CD4-positive, alpha-beta T cell treated with Interleukin-6 at 100 ng/mL for 8 hours (primary cell): Measurements from ENCODE around the gene TMBIM6.
A peak's percentile ranks its signal among the peaks of the same experiment; 100 is the strongest.
"Not testable (repeated sequence)": the region's sequence is repeated elsewhere in the genome, so short reads cannot be mapped to it uniquely, and the experiment has no call there.

Experiments
- DNase-seq: peaks from one replicate; pipeline ENCODE4 v3.0.0-alpha.2; 2020; ENCODE audit warnings: mixed read lengths, low spot score

TMBIM6 gene, protein sequence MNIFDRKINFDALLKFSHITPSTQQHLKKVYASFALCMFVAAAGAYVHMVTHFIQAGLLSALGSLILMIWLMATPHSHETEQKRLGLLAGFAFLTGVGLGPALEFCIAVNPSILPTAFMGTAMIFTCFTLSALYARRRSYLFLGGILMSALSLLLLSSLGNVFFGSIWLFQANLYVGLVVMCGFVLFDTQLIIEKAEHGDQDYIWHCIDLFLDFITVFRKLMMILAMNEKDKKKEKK

DNA sequence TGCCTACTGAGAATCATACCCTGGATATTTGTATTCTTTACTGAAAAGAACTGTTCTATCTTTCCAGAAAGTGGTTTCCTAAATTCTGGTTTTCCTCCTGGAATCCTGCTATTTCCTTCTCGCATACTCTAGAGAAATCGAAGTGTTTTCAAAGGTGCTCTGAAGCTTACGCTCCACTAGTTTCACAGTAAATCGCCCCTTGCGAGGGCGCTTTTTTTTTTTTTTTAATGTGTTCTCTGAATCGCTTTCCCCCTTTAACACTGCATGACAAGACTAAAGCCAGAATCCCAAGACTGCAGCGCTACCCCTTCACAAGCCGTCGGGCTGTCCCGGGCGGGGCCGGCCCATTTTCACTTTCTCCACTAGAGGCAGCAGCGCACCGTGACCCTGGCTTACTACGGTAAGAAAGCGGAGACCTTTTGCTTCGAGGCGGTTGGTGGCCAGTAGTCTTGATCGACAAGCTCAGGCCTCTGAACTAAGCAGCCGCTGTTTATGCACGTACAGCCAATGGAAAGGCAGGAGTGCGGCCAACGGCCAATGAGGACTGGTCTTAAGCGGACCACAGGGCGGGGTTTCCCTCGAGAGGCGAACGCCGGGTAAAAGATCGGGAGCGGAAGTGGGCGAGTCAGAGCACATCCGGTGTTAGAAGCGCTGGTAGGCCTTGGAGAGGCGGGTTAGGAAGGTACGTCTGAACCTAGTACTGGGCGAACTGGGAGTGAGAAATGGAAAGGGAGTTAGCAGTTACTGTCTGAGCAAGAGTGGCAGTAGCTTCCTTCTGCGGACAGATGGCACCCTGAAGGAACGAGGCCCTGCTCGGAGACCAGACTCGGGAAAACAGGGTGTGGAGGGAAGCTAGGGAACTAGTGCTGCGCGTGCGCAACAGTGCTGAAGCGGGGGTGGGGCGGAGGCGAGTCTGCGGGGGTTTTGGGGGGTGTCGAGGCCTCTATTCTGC lies at the start of gene TMBIM6:
TSS of gene TMBIM6 (plus strand) at position 628 of the 952 bp plus-strand sequence. CDS start 10,937 bp downstream, outside the sequence.
- peak; percentile 99 for DNase-seq

DNA sequence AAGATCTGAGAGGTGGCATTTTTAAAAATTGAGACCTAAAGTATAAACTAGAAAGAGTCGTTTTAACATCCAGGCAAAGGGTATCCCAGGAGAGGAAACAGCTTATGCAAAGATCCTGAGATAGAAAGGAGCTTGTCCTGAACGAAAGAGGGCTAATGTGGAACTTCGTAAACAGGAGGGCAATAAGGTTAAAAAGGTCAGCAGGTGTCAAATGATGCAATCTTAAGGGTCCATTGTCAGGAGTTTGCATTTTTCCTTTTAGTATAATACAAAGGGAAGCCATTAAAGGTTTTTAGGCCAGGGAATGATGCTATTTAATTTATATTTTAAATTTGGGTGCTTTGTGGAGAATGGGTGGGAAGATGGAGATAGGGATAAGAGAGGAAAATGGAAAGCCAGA lies 48.5 kb upstream of the TMBIM6 start:
- no peak for DNase-seq

DNA sequence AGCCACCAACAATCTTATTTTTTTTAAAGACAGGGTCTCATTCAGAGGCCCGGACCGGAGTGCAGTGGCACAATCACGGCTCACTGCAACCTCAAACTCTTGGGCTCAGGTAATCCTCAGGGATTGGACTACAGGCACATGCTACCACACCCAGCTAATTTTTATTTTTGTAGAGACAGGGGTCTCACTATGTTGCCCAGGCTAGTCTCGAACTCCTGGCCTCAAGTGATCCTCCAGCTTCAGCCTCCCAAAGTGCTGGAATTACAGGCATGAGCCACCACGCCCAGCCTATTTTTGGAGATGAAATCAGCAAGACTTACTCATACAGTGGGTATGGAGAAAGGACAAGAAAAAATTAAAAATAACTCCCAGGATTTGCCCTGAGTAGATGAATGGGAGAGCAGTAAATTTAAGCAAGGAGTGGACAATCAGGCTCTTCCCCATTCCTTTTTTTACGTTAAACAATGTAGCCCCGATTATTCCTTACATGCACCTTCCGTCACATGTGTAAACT lies 47.4 kb upstream of the TMBIM6 start:
- DNase-seq = no peak

DNA sequence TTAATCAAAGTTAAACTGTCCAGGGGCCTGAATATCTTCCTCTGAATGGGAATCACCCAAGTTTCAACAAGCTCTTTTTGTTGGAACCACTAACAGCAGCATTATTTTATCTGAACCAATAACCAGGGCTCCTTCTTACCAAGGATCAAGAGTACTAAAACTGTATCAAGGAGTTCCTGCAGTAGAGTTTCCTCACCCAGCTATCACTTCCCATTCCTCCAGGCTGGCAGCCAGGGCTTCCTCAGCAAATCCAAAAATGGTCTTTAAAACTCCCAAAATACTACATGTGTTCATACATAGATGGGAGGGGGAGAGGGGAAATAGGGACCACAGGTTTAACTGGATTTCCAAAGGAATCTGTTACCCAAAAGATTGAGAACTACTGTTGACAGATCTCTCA lies 44.6 kb upstream of the TMBIM6 start:
- DNase-seq = no peak

DNA sequence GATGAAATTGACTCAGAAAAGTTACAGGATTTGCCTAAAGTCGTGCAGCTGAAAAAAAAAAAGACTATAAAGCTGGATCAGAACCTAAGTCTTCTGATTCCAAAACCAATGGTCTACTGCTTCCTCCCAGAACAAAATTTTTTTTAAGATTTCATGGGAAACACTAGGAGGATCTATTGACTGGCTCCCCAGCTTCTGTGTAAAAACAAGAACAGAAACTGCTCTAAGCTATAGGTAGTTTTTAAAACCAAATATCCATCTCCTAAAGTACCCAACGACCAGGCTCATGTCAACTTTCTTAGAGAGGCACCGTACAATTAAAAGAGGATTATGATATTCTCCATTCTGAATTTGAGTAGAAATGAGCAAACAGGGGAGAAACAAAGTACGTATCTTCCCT lies 43.5 kb upstream of the TMBIM6 start:
- DNase-seq = no peak

DNA sequence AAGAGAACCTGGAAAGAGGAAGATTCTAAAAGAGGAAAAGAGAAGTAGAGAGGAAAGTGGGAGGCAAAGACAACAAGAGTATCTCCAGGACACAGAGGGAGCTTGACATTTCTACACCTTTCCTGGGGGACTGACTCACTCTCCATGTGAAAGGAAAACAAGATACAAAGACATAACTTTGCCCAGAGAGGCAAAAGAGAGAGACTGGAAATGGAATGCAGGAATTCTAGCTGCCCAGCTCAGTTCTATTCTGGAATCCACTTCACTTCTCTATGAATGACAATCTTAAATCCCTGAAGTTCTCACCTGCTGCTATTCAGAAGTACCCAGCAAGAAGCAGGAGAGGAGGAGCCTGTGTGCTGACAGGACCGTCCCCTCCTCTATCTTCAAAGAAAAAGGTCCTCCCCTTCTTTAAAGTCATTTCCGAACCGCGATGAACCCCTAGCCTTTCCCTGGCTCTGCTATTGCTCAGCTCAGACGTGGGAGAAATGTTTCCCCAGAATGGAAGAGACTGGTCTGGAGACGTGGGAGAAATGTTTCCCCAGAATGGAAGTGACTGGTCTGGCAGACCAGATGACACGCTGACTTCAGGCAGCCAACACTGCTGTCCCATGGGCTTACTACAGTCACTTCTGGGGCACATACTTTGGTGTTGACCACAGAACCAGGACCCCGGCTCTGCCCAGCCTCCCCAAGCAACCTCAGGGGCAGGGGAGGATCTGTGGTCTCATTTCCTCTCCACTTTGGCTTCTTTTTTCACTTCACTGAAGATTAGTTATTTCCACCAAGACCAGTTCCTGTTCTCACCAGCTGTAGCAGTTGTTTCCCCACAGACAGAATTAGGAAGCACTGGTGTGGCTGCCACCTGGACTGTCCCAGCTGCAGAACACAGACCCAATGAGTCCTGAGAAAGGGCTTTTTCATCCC lies 42.5 kb upstream of the TMBIM6 start:
- DNase-seq = peak; percentile 27

DNA sequence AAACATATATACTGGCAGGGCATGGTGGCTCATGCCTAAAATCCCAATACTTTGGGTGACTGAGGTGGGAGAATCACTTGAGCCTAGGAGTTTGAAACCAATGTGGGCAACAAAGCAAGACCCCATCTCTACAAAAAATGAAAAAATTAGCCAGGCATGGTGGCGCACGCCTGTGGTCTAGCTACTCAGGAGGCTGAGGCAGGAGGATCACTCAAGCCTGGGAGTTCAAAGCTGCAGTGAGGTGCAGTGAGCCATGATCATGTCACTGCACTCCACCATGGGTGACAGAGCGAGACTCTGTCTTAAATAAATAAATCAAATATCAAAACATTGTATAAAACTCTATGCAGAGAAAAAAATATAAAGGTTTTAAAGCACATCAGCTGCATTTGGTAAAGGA lies 39.3 kb upstream of the TMBIM6 start:
- DNase-seq = no peak

DNA sequence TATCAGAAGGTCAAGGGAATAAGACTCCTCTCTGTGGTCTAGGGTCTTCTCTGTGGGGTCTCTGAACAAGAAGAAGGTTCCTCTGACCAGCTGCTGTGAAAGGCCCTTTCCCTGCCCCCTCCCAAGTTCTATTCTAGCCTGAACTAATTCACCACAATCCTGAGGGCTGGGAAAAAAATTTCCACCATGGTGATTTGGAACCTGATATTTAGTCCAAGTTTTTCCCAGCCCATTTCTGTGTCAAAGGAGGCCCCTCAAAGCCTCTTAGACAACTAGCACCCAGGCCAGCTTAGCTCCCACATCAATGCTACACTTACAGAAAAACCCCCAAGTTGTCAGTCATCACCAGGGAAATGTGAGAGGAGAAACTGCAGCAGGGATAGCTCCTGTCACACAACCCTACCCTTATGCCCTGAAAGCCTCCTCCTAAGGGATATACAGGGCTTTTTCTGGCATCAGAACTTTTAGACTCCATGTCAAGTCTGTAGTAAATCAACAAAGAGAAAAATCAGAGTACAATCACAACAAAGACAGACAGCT lies 38.6 kb upstream of the TMBIM6 start:
- no peak for DNase-seq

DNA sequence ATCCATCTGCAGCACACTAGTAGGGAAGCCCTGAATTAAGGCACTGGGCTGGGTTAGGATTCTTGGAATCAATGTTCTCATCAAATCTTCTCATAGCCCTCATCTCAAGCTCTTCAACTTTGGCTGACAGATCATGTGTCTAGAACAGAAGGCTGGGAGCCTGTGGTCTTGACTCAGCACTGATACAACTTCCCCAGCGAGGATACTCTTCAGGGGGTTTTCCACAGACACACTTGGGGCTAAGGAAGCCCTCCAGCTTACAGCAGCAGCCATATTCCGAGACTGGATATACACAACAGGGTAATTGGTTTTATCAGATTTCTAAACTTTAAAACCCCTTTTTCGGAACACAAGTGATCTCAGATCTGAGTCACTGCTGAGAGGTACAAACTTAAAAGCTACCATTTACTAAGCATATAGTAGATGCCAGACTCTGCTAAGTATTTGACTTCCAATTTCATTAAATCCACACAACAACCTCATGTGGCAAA lies 37.7 kb upstream of the TMBIM6 start:
- DNase-seq = peak; percentile 27

DNA sequence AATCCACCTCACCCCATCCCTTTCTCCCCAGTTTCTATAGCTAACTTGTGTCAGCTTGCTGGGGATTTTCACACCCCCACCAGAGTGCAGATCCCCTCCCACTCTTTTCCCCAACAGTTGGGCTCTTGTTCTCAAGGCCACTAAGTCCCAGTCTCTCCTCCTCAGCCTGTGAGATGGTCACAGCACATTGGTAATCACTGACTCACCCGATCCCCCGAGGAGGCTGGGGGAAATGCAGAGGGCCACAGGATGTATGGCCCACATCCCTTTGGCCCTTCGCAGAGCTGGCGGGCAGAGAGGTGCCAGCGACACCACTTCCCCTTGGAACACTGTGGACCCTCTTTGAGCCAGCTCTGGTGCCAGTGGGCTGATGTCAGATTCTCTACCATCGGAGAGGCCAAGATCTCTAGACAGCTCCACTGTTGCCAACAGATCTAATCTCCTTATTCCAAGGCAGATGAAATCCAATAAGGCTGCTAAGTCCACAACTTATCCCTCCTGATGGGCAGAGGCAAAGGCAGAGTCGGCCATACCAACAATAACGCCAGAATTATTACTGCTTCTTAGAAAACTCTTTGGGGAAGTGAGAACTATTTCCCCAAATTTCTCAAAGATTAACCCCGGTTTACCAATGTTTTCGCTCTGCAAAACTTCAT lies 35.8 kb upstream of the TMBIM6 start:
- DNase-seq = no peak

DNA sequence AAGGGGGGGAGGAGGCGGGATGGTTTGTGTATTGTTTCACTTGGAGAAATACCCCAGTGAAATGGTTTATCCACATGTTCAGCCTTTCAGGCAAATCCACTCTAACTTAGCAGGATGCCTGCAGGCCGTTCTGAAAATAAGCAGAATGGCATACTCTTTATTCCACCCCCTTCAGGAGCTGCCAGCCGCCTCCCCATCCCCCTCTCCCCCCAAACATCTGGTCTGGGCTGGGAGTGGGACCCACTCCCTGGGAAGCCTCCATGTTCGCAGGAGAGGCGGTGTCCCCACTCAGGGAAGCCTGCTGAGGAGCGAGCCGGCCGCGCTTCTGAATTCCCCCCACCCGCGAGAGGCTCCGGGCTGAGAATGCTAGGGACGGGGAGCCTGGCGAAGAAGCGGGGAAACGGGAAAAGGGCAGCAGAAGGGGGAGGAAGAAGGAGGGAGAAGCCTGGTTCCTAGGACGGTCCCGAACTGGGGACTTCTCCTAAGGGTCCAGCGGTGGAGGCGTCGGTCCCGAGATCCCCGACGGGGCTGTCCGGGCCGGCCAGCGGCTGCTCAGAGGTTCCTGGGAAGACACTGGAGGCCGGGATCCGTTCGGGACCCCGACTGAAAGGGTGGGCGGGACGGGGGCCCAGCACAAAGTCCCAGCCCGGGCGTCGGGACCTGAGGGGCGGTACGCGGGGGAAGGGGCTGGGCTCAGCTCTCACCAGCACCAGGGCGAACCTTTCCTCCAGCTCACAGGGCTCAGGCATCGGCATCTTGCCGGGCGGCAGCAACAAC lies 34.8 kb upstream of the TMBIM6 start:
- peak; percentile 5 for DNase-seq

DNA sequence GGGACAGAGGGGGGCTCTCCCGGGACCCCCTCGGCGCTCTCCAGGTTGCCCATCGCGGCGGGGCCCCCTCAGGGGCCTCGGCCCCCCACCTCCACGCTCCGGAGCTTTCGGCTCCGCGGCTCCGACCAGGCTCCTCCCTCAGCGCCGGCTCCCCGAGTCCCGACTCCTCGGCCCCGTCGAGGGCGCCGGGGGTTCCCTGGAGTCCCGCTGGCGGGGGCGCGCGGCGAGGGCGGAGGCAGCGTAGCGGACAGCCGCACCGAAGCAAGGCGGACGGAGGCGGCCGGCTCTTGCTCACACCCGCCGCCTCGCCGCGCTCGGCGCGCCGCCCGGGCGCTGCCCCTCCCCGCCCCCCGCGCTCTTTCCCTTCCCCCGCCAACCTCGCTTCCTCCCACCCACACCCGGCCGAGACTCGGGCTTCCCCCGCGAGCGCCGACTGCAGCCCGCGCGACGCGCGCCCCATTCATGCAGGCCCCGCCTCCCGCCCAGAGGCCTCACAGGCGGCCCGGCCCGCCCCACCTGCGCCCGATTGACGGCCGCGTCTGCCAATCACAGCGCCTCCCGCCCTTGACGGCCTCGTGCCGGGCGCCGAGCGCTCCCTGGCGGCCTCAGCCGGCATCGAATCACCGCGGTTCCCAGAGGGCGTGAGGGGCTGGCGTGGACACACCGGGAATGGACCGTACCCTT lies 34.1 kb upstream of the TMBIM6 start, which contains the start of gene FMNL3:
TSS of gene FMNL3 (minus strand) at position 278 of the 684 bp plus-strand sequence. CDS start at position 53, 225 bp downstream.
- peak; percentile 98 for DNase-seq

DNA sequence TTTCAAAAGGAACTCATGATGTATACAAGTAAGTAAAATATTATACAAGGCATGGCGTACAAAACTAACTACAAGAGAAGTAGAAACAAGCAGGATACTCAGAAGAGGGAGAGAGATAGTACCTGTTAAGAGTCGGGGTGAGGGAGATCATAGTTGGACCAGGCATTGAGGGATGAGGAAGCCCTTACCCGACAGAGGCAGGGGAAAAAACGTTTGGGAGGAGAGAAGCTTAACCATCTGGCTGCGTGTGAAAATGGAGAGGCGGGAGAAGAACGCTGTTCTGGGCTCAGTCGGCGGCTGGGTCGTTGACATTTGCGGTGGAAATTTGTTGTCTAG lies 33.6 kb upstream of the TMBIM6 start:
- DNase-seq = no peak

DNA sequence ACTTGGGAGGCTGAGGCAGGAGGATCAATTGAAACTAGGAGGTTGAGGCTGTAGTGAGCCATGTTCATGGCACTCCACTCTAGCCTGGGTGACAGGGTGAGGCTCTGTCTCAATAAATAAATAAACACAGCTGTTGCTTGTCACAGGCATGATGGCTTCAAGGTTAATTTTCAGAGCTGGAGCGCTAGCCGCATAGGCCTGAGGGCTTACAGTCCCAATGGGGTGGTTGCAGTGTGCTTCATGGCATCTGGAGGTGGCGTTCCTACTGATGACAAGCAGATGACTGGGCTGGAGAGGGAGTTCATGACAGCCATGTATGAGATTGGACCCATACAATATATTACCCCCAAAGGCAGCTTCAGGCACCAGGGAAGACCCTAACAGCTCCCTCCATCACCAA lies 32.5 kb upstream of the TMBIM6 start:
- DNase-seq = no peak

DNA sequence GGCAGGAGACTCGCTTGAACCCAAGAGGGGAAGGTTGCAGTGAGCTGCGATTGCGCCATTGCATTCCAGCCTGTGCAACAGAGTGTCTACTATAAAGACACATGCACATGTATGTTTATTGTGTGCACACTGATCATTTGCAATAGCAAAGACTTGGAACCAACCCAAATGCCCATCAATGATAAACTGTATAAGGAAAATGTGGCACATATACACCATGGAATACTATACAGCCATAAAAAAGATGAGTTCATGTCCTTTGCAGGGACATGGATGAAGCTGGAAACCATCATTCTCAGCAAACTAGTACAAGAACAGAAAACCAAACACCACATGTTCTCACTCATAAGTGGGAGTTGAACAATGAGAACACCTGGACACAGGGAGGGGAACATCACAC lies 27.4 kb upstream of the TMBIM6 start:
- not testable (repeated sequence) for DNase-seq

DNA sequence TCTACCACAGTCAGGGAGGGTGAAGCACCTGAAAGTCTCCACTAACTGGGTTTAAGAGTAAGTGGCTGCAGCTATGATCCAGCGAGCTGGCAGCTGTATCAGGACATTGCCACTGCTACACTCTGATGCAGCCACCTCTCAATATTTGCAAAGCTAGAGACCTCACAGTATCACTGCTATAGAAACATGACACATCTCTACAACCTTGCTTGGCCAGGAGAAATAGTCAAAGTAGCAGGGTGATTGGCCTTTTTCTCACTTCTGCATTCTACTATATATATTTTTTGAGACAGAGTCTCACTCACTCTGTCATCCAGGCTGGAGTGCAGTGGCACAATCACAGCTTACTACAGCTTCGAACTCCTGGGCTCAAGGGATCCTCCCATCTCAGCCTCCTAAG lies 24.8 kb upstream of the TMBIM6 start:
- no peak for DNase-seq

DNA sequence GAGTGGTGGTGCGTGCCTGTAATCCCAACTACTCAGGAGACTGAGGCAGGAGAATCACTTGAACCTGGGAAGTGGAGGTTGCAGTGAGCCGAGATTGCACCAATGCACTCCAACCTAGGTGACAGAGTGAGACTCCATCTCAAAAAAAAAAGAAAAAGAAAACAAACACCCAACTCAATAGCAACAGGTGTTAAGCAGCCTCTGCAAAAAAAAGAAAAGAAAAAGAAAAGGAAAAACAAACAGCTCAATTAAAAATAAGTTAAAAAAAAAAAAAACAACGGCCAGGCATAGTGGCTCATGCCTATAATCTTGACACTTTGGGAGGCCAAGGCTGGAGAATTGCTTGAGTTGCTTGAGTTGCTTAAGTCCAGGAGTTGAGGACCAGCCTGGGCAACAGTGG lies 23.6 kb upstream of the TMBIM6 start:
- not testable (repeated sequence) for DNase-seq

DNA sequence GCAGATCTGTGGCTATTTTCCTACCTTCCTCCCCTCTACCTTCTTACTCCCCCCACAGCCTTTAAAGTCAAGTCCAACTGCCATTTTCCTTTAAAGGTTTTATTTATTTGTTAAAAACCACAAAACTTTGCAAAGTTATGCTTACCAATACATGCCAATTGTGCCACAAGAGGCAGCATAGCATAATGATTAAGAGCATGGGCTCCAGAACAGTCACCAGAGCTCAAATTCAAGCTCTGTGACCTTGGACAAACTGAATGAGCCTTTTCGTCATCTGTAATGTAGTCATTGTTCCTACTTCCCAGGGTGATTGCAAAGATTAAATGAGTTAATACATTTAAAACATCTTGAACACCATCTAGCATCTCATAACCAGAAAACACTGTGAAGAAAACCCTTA lies 21.1 kb upstream of the TMBIM6 start:
- DNase-seq = no peak

DNA sequence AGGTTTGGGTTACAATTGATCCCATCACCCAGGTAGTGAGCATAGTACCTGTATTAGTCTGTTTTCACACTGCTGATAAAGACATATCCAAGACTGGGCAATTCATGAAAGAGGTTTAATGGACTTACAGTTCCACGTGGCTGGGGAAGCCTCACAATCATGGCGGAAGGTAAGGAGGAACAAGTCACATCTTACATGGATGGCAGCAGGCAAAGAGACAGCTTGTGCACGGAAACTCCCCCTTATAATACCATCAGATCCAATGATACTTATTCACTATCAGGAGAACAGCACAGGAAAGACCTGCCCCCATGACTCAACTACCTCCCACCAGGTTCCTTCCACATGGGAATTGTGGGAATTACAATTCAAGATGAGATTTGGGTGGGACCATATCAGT lies 20.0 kb upstream of the TMBIM6 start:
- DNase-seq = not testable (repeated sequence)

DNA sequence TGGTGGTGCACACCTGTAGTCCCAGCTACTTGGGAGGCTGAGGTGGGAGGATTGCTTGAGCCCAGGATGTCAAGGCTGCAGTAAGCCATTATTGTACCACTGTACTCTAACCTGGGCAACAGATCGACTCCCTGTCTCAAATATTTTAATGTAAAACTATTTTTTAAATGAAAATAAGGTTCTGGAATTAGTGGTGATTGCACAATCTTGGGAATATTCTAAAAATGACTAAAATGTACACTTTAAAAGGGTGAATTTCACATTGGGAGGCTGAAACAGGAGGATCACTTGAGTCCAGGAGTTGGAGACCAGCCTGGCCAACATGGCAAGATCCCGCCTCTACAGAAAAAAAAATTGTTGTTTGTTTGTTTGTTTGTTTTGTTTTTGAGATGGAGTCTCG lies 12.9 kb upstream of the TMBIM6 start:
- no peak for DNase-seq
